Ishikawa (cell line): ENCODE results near the gene RNF121.

ENCODE experiments used
- CEBPB ChIP-seq: IDR thresholded peaks from 2 replicates; pipeline ENCODE4 v1.6.1; 2012
- CREB1 ChIP-seq: IDR thresholded peaks from 2 replicates; pipeline ENCODE4 v1.6.1; 2012; ENCODE audit warnings: low read depth
- EGR1 ChIP-seq: IDR thresholded peaks from 2 replicates; pipeline ENCODE4 v1.6.1; 2012
- EP300 ChIP-seq: IDR thresholded peaks from 2 replicates; pipeline ENCODE4 v1.6.1; 2012; ENCODE audit warnings: borderline replicate concordance
- FOXM1 ChIP-seq: IDR thresholded peaks from 2 replicates; pipeline ENCODE4 v1.6.1; 2012; ENCODE audit warnings: low read depth, borderline replicate concordance
- MAX ChIP-seq: IDR thresholded peaks from 2 replicates; pipeline ENCODE4 v1.6.1; 2012
- NFIC ChIP-seq: IDR thresholded peaks from 2 replicates; pipeline ENCODE4 v1.6.1; 2012
- RAD21 ChIP-seq: IDR thresholded peaks from 2 replicates; pipeline ENCODE4 v1.6.1; 2012; ENCODE audit warnings: low read depth
- REST ChIP-seq: IDR thresholded peaks from 2 replicates; pipeline ENCODE4 v1.6.1; 2012; ENCODE audit warnings: low read depth, mild to moderate bottlenecking
- TAF1 ChIP-seq: IDR thresholded peaks from 2 replicates; pipeline ENCODE4 v1.6.1; 2012; ENCODE audit warnings: low read depth, mild to moderate bottlenecking
- TCF12 ChIP-seq: IDR thresholded peaks from 2 replicates; pipeline ENCODE4 v1.6.1; 2012; ENCODE audit warnings: low read depth
- TEAD4 ChIP-seq: IDR thresholded peaks from 2 replicates; pipeline ENCODE4 v1.6.1; 2012
- USF1 ChIP-seq: IDR thresholded peaks from 2 replicates; pipeline ENCODE4 v1.6.1; 2012
- YY1 ChIP-seq: IDR thresholded peaks from 2 replicates; pipeline ENCODE4 v1.6.1; 2012; ENCODE audit warnings: low read depth
- ZBTB7A ChIP-seq: IDR thresholded peaks from 2 replicates; pipeline ENCODE4 v1.6.1; 2012; ENCODE audit warnings: low read depth

The RNF121 gene

GRCh38 chr11:71991494-71991893, 62.6 kb downstream of the RNF121 start:
- TF ChIP-seq EP300, result no peak
- TF ChIP-seq TCF12, result no peak
- no peak for TF ChIP-seq YY1
- TF ChIP-seq TAF1, result no peak
- TF ChIP-seq REST, result no peak
- TF ChIP-seq CREB1, result no peak
- no peak for TF ChIP-seq ZBTB7A
- TF ChIP-seq USF1, result no peak

GRCh38 chr11:71992136-71992730, 63.4 kb downstream of the RNF121 start:
- TF ChIP-seq ZBTB7A (no peak), TCF12 (no peak), YY1 (no peak), TAF1 (no peak)

GRCh38 chr11:71994786-71995185, 65.9 kb downstream of the RNF121 start:
- TF ChIP-seq RAD21, result peak; percentile 10; the same call in 1 of the 2 replicates
- TF ChIP-seq YY1, result no peak

GRCh38 chr11:71995726-71996291, 67.0 kb downstream of the RNF121 start:
- no peak for TF ChIP-seq TAF1
- no peak for TF ChIP-seq RAD21
- TF ChIP-seq TCF12, result no peak
- no peak for TF ChIP-seq USF1
- no peak for TF ChIP-seq NFIC
- no peak for TF ChIP-seq EGR1
- no peak for TF ChIP-seq YY1
- TF ChIP-seq TEAD4, result no peak
- TF ChIP-seq EP300, result no peak
- no peak for TF ChIP-seq CEBPB
- no peak for TF ChIP-seq REST
- no peak for TF ChIP-seq MAX
- no peak for TF ChIP-seq FOXM1
- TF ChIP-seq CREB1, result no peak
- no peak for TF ChIP-seq ZBTB7A

GRCh38 chr11:71996517-71996916, 67.7 kb downstream of the RNF121 start:
- TF ChIP-seq TEAD4, result no peak
- TF ChIP-seq FOXM1, result no peak
- TF ChIP-seq TAF1, result no peak
- TF ChIP-seq NFIC, result no peak
- no peak for TF ChIP-seq YY1
- TF ChIP-seq EGR1, result no peak
- TF ChIP-seq EP300, result no peak
- TF ChIP-seq REST, result no peak
- TF ChIP-seq RAD21, result no peak
- no peak for TF ChIP-seq MAX
- no peak for TF ChIP-seq CEBPB
- TF ChIP-seq ZBTB7A, result no peak
- TF ChIP-seq CREB1, result no peak
- TF ChIP-seq USF1, result no peak
- TF ChIP-seq TCF12, result no peak
